HG02943 (cell line): ENCODE measurements around the gene CWC25.
A peak's percentile ranks its signal among the peaks of the same experiment; 100 is the strongest.

Experiments
- ATAC-seq: cut with Tn5 transposase; IDR thresholded peaks from one replicate; pipeline ENCODE4 v1.9.1; 2021; ENCODE audit warnings: mild to moderate bottlenecking, low read depth, moderate library complexity; ENCODE audit not compliant: unreplicated experiment

The CWC25 gene

DNA sequence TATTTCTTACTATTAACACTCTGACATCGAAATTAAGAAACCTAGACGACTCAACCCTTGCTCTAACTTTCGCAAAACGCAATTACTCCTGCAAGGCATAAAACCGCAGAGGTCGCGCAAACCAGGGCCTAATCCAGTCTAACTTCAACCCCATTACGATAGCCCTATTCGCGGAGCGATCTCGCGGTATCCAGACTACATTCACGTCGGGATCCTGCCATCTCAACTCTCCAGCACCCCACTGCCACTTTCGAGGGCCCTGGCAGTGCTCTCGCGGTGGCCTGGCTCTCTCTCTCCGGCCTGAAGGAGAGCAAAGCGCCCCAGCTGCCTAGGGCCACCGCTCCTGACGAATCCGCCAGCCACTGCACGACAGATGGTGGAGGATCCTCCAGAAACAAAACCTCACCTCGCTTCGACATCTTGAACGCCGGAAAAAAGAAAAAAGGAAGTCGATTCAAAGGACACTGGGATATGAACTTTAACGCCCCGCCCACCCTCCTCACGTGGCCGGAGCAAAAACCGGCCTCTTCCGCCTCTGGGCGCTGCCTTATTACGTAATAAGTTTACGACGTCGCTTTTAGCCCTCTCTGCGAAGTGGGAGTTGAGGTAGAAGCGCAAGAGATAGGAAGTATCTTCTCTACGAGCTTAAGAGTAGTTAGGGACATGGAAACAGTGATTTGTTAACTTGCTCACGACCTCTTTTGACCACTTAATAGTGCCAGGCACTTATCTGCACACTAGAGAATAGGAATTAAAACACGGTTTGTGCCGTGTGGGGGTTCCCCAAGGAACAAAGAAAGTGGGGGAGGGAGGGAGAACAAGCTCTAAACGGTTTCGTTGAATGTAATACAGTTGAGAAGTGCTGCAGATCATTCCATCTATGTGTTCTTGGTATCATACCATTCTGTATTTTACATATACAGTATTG is 28.4 kb upstream of the CWC25 start, which contains the start of gene RPL23:
Gene RPL23, minus strand, starts transcription at position 430 of the 928 bp plus-strand sequence. Its CDS starts 11 bp downstream, at position 419.
- ATAC-seq: peak; percentile 83

DNA sequence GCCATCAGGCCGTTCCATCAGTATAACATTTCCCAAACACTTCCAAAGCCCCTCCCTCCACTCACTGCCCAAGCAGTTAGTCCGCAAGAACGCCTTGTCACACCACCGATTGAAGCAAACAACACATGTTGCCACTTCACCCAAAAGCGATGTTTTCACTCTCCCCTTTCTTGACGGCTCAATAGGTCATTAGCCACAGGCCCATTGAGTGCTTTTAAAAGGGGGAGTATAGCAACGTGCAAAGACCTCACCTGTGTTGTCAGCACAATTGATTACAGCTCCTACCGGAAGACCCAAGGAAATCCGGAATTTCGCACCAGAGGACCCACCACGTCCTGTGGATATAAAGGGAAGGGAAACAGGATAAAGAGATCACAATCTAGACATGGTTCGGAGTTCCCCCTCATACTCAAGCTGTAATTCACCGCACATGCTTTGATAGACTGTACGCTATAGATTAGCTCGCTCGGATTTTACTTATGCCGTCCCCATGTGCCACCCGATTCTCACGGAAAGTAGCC is 27.7 kb upstream of the CWC25 start:
- no peak for ATAC-seq

DNA sequence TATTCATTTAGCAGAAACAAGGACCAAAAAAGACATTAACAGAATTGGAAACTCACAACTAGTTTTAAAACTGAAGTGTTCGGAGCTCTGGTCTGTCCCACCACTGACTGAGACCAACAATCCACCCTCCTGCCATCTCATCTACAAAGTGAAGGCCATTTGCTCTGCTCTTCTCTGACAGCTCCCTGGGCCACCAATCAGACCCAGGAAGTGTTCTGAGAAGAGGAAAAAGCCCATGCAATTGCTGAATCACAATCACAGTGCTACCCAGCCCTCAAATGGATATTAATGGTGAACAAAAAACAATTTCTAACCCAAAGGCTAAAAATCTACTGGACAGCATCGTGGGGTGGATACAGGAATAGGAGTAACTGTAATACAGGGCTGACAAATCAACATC is 26.3 kb upstream of the CWC25 start:
- no peak for ATAC-seq

DNA sequence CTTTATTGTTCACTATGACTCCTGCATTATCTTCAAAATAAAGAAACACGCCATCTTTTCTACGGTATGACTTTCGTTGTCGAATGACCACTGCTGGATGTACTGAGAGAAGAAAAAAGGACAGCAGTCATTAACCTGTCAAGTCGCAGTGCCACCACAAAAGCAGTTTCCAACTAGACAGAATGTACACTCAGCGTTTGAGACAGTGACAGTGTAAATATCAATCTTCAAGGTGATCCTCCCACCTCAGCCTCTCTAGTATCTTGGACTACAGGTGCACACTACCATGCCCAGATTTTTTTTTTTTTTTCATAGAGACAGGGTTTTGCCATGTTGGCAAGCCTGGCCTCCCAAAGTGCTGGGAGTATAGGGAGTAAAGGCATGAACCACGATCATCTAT is 25.3 kb upstream of the CWC25 start:
- no peak for ATAC-seq

DNA sequence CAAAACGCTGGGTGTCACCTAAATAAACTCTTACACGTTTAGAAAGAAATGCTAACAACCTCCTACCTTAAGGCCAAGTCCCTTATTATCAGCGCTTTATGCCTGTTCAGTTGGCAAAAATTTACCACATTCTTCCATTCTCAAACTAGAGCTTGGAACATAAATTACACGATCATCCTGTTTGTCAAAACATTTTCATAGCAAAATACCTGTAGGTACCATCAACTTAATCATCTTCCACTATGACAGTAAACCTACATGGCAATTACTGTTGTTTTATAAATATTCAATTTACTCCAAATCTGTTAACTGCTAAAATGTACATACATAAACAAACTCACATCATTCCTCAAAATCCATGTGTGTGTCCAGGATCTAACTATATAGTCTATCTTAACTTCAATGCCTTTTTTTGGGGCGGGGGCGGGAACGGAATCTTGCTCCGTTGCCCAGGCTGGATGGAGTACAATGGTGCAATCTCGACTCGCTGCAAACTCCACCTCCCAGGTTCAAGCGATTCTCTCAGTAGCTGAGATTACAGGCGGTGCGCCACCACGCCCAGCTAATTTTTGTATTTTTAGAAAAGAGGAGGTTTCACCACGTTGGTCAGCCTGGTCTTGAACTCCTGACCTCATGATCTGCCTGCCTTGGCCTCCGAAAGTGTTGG is 24.0 kb upstream of the CWC25 start:
- no peak for ATAC-seq

DNA sequence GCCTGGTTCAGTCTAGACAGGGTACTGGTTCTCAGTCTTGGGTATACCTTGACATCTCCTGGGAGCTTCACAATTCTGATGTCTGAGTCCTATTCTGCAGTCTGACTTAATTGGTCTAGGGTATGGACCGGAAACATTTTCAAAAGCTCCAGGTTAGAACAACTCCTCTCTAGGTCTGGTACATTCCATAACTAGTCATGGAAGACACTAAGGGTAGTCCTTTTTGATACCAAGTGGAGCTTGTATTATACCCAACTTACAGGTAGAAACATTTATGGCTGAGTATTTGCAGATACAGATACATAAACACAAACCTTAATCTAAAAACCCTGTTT is 23.4 kb upstream of the CWC25 start:
- ATAC-seq: no peak

DNA sequence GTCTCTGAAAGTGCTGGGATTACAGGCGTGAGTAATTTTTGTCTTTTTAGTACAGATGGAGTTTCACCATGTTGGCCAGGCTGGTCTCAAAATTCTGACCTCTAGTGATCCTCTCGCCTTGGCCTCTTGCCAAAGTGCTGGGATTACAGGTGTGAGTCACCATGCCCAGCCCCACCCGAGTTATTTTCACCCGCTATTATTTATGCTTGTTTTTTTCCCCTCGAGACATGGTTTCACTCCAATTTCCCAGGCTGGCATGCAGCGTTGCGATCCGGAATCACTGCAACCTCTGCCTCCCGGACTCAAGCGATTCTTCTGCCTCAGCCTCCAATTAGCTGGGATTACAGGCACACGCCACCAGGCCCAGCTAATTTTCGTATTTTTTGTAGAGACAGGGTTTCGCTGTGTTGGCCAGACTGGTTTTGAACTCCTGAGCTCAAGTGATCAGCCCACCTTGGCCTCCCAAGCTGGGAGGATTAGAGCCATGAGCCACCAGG is 19.2 kb upstream of the CWC25 start:
- no peak for ATAC-seq

DNA sequence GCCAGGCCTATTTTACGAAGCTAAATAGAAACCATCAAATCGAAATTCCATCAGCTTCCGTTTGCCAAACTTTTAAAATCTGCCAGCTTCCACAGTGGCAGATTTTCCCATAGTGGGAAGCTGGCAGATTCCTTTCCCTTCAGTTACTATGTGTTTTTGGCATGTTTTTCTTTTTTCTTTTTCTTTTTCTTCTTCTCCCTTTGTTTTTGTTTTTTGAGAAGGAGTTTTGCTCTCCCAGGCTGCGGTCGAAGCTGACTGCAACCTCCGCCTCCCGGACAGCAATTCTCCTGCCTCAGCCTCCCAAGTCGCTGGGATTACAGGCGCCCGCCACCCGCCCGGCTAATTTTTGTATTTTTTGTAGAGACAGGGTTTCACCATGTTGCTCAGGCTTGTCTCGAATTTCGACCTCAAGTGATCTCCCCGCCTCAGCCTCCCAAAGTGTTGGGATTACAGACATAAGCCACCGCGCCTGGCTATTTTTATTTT is 684 bp upstream of the CWC25 start:
- ATAC-seq: no peak

DNA sequence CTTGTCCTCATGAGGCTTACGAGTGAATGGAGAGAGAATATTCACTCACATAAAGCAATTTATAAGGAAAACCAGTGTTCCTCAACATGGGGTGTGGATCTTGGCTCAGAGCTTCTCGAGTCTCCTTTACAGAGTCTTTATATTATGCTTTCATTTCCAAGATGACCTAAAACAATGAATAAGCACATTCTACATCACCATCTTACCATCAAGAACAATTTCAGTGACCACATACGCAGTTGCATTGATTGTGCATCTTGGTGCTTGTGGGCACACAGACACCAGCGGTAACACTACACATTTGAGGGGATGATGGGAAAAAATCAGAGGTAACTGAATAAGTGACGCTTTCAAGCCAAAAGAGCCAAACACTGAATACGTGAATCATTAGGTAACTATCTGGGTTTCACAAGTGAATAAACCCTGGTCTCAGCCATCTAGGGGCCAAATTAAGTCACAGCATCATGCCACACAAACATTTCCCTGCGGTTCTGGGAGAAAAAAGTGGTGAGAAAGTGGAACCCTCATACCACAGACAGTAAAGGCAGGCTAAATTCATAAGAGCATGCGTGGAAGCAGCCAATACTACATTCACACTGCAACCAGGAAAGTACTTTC is 9.4 kb downstream of the CWC25 start:
- ATAC-seq: no peak

DNA sequence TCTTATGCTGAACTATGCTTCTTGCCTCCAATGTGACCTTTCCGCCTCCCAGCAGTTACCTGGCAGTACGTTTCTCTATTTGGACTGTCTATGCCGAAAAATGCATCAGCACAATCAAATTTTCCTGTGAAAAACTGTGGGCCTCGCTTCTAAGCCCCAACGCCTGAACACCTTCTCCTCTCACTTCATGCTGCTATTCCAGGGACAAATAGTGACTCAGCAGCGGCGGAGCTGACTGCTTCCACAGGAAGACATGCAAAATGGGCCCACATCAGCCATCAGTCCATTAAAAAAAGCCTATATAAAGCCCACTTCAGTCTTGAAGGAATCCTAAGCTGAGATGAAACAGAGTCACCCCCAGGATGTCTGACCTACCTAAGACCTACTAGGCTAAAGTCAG is 15.3 kb downstream of the CWC25 start:
- ATAC-seq: no peak

DNA sequence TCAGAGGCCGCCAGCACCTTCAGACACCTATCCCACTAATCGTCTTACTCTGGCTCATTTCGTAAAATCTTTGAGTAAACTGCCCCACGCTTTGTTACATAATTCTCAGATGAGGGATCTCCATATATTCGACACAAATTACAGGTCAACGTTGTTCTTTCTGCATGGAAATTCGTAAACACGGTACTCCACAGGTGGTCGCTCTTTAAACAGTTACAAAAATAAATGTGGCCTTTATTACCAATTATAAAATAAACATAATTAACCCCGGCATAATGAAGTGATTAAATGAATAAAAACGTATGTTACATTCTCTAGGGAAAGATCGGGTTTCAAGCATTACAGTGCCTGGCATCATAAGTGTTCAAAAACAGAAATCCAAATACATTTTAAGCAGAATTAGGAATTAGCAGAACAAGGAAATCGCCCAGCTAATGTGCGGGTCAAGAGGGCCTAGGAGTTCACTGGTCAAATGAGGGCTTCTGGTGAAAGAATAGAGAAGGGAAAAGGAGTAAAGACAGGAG is 24.8 kb downstream of the CWC25 start:
- ATAC-seq: no peak

DNA sequence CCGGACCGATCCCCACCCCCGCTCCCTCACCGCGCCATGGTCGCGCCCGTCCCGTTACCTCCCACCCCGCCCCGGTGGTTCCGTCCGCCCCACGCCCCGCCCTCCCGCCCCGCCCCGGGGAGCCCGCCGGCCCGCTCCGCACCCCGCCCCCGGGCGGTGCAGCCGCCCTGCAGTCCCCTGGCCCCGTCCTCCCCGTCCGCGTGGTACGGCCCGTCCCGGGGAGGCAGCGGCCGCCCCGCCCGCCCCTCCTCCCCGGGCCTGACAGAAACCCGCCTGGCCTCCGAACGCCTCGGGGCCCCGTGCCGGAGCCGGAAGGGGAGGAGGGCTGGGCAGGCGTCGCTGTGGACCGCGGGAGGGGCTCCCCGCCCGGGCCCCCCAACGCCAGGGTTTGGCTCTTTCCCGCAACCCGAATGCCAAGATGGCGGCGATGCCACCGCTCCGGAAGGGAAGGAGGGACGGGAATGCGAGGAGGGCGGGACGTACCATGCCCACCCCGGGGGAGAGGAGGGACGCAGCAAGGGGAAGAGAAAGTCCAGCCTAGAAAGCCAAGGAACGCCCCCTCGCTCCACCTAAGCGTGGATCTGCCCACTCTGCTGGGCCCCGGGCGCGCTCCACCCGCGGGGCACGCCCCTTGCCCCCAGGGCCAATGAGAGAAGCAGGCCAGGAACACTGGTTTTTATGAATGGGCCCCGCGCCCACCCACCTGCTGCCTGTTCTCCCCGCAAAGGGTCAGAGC is 25.5 kb downstream of the CWC25 start, which contains the start of gene PIP4K2B:
Gene PIP4K2B, minus strand, starts transcription at position 56 of the 736 bp plus-strand sequence. CDS start 132 bp downstream, outside the sequence.
- ATAC-seq: peak; percentile 75

DNA sequence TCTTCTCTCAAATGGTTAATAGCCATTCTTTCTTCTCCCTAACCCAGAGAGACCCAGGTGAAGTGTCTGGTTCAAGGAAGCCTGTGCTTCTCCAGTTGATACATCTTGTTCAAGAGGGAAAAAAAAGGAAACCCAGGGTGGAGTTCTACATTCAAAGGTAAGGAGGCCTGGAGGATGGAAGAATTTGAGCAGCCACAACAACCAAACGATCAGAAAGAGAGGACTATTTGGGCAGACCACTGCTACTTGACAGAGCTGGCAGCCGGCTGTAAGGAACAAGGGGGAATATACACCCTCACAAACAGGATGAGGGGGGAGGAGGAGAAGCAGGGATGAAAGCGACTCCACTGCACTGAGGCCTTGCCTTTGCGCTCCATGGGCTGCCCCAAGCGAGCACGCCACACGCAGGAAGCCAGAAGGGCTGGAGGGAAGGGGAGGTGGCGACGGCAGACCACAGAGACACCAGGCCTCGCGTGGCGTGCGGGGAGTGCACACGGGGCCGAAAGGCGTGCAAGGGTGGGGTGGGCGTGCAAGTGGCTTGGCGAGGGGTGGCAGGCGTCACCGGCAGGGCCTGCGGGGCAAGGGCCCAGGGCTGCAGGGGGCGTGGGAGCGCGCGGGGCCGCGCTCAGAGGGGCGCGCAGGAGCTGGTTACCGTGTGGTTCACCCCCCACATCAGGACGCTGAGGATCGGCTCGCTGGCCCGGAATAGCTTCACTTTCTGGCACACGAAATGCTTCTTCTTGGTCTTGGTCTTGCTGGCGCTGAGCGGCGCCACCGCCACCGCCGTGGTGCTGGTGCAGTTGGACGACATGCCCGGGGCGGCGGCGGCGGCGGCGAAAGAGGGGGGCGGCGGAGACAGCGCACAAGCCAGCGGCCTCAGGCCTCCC is 26.3 kb downstream of the CWC25 start:
- peak; percentile 37 for ATAC-seq

DNA sequence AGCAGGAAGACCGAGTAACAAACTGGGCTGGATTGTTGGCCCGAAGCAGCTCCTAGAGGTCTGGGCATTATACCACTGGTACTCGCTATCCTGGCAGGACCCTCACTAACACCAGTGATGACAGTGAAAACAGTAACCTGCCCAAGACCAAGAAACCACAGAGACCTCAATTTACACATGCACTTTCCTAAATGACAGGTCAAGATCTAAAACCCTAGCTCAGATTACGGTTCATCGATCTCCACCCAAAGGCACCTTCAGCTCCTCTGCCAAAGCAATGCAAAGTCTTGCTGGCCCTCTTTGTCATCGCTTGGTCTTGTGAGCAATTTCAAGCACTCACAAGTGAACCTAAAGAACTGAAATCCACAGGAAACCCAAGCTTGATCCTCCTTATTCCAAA is 27.3 kb downstream of the CWC25 start:
- no peak for ATAC-seq

DNA sequence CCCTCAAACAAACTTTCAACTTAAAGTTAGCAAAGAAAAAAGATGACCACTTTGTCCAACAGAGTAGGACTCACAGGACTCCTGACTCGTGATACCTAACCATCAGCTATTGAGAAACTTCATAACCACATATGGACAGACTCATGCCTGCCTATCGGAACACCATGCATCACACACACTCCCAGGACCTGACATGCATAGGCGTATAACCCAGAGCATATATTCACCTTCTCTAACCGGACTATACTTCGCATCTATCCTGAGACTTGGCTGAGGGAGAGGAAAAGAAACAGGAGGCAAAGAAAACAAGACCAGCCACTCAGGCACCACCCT is 28.0 kb downstream of the CWC25 start:
- ATAC-seq: no peak

DNA sequence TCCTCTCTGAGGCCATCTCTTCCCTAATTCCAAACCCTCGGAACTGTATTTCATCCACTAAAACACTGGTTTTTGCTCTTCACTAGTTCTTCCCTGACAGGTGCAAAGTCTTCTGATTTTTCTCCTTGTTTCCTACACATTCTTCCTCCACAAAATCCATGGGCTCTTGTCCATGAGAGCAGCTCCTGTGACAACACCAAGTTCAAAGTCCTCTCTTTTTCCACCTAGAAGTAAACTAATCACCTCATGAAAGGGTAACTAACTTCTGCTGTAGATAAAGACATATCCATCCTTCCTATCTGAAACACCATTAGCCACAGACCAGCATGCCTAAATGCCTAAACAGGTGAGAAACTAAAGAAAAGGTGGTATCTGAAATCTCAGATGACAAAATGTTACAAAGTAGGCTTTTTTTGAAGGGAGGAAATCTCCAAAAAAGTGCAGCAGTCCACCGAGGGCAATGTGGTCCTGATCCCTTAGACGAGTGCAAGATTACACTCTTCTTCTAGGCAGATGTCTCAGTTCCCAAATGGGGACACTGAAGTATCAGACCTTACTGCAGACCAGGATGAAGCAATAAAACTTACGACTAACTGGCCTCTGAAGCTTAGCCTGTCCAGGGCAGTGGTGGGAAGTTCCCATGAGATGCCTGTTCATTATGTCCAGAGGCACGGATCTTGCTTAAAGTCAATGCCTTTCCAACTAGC is 28.5 kb downstream of the CWC25 start:
- no peak for ATAC-seq

DNA sequence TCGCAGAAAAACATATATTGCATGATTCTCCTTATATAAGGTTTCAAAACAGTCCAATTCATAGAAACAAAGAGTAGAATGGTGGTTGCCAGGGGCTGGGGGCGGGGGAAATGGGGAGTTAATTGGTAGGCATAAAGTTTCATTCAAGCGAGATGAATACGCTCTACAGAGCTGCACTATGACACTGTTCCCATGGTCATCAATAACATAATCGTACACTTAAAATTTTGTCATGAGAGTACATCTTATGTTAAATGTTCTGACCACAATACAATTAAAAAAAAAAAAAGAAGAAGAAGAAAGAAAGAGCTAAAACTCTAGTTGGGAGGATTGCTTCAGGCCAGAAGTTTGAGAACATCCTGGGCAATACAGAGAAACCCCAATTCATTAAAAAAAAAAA is 30.9 kb downstream of the CWC25 start:
- no peak for ATAC-seq

DNA sequence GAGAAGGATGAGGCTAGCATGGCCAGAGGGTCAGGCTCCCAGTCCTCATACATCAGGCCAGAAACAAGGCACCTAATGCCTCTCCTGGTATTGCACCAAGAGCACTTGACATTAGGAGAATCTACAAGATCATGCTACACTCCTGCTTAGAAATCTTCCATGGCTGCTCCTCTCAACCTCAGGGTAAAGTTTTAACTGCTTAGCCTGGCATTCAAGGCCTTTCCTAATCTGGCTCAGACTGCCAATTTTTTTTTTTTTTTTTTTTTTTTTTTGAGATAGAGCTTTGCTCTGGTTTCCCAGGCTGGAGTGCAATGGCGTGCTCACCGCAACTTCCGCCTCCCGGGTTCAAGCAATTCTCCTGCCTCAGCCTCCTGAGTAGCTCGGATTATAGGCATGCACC is 34.0 kb downstream of the CWC25 start:
- no peak for ATAC-seq
